Neural cell (in vitro differentiated cells): ENCODE results near the gene GSE1. TPM values are rescaled to one million over a fixed set of nuclear protein-coding genes. Genes with fewer than 3 reads are reported as not detected.

Experiments used
- H2AFZ ChIP-seq: fragments of 200-600, 300-800 bp; sonication (generic), shearing (Covaris generic); 2 replicates; pipeline ENCODE4 v1.6.0; 2014; ENCODE audit warnings: low read depth, mild to moderate bottlenecking, antibody characterized with exemption, low read length, moderate library complexity
- H3F3A ChIP-seq: fragments of 200-600 bp; shearing (Covaris generic); 2 replicates; pipeline ENCODE4 v1.6.1; 2016; ENCODE audit warnings: mild to moderate bottlenecking, moderate library complexity, mixed read lengths, antibody characterized with exemption, low read length; ENCODE audit not compliant: insufficient read depth, poor library complexity, severe bottlenecking
- H3K27ac ChIP-seq: fragments of 200-600, 300-800 bp; sonication (generic), shearing (Covaris generic); 2 replicates; pipeline ENCODE4 v1.5.1; 2014; ENCODE audit warnings: mild to moderate bottlenecking, low read length, moderate library complexity
- H3K27me3 ChIP-seq: fragments of 300-800, 200-600 bp; sonication (generic), shearing (Covaris generic); 2 replicates; pipeline ENCODE4 v1.6.0; 2014; ENCODE audit warnings: mild to moderate bottlenecking, low read depth, low read length, moderate library complexity; ENCODE audit not compliant: insufficient read depth
- H3K36me3 ChIP-seq: fragments of 300-800, 200-600 bp; sonication (generic), shearing (Covaris generic); 2 replicates; pipeline ENCODE4 v1.5.1; 2014; ENCODE audit warnings: mild to moderate bottlenecking, antibody characterized with exemption, low read length, moderate library complexity; ENCODE audit not compliant: insufficient read depth
- H3K4me2 ChIP-seq: fragments of 300-800, 200-600 bp; sonication (generic), shearing (Covaris generic); 2 replicates; pipeline ENCODE4 v1.6.0; 2014; ENCODE audit warnings: mild to moderate bottlenecking, low read length
- H3K4me3 ChIP-seq: fragments of 300-800, 200-600 bp; sonication (generic), shearing (Covaris generic); 2 replicates; pipeline ENCODE4 v1.5.1; 2014; ENCODE audit warnings: mild to moderate bottlenecking, low read length, moderate library complexity
- H3K79me2 ChIP-seq: fragments of 200-600 bp; shearing (Covaris generic); replicated peaks from 2 replicates; pipeline ENCODE4 v1.6.0; 2014; ENCODE audit warnings: mild to moderate bottlenecking, low read length, moderate library complexity; ENCODE audit not compliant: insufficient read depth
- H3K9ac ChIP-seq: fragments of 300-800, 200-600 bp; sonication (generic), shearing (Covaris generic); 2 replicates; pipeline ENCODE4 v1.6.1; 2016; ENCODE audit warnings: mild to moderate bottlenecking, low read length, mixed read lengths
- H3K9me2 ChIP-seq: fragments of 200-600 bp; shearing (Covaris generic); 2 replicates; pipeline ENCODE4 v1.6.1; 2016; ENCODE audit warnings: mild to moderate bottlenecking, low read length, mixed read lengths; ENCODE audit not compliant: insufficient read depth
- H3K9me3 ChIP-seq: fragments of 200-600, 300-800 bp; sonication (generic), shearing (Covaris generic); 2 replicates; pipeline ENCODE4 v1.6.1; 2016; ENCODE audit warnings: mild to moderate bottlenecking, mixed run types, low read length, moderate library complexity, mixed read lengths
- H4K20me1 ChIP-seq: fragments of 200-600 bp; shearing (Covaris generic); 2 replicates; pipeline ENCODE4 v1.6.1; 2016; ENCODE audit warnings: mild to moderate bottlenecking, mixed run types; ENCODE audit not compliant: insufficient read depth
- EZH2 ChIP-seq: fragments of 200-600, 300-800 bp; shearing (Covaris generic), sonication (generic); IDR thresholded peaks from 2 replicates; pipeline ENCODE4 v1.6.1; 2014; ENCODE audit warnings: antibody characterized with exemption, low read length, borderline replicate concordance, mild to moderate bottlenecking; ENCODE audit not compliant: insufficient read depth, poor library complexity, severe bottlenecking
- MXI1 ChIP-seq: fragments of 450-650 bp; conservative IDR thresholded peaks from 2 replicates; pipeline ENCODE4 v1.6.1; 2014; ENCODE audit warnings: antibody characterized with exemption, mild to moderate bottlenecking; ENCODE audit not compliant: poor library complexity, severe bottlenecking
- polyA plus RNA-seq: library from polyadenylated mRNA; depleted of rRNA; stranded (reverse); fragments of >200 nt; gene quantifications from 2 replicates; pipeline ENCODE4 v1.2.3, GENCODE V29; 2014
- TF ChIP-seq, protein P1 (sequence below): fragments of 450-650 bp; IDR thresholded peaks from 2 replicates; pipeline ENCODE4 v1.5.1; 2014; ENCODE audit warnings: antibody characterized with exemption, mild to moderate bottlenecking, moderate library complexity; ENCODE audit not compliant: poor library complexity, severe bottlenecking
- TF ChIP-seq, protein P2 (sequence below): IDR thresholded peaks from 2 replicates; pipeline ENCODE4 v1.6.1; 2012; ENCODE audit warnings: borderline replicate concordance

Gene GSE1
- polyA plus RNA-seq, 1 donor from 2014 or later, result 35.6 TPM

DNA sequence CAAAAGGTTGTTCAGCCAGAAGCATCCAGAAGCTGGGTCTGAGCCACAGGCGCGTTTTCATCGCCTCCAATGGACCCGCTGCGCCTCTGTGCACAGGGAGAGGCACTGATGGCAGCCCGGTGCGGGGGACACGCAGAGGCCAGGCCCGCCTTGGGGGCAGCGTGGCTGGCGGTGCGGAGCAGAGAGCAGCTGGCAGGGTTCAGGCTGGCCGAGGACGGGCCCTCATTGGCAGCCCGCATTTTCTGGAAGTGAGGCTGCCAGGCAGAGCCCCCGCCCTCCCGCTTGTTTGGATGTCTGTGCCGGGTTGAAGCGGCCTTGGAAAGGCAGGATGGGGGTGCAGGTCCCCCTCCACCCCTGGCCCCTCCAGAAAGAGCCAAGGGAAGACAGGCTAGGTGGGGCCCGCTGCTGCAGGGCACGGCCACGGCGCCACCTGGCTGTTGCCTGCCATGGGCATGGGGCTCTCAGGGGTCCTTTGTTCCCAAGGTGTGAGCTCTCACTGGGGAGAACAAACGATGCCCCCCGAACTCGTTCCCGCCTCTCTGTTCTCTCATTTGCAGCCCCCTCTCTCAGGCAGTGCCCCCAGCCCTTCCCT, 18.8 kb downstream of the GSE1 start:
- Histone ChIP-seq H3K27me3 (no peaks in the 10 kb centered on the region), H3F3A (peaks cover 4% of the 10 kb centered on the region), H3K9me2 (no peaks in the 10 kb centered on the region), H3K4me2 (no peak overlapping the region), H3K9me3 (no peaks in the 10 kb centered on the region), H3K9ac (no peak overlapping the region), H2AFZ (no peak overlapping the region), H3K4me3 (no peak overlapping the region), H4K20me1 (peaks cover 7% of the 10 kb centered on the region), H3K79me2 (peaks cover 68% of the 10 kb centered on the region), H3K27ac (no peak overlapping the region), H3K36me3 (no peaks in the 10 kb centered on the region)
- TF ChIP-seq, protein P1, sequence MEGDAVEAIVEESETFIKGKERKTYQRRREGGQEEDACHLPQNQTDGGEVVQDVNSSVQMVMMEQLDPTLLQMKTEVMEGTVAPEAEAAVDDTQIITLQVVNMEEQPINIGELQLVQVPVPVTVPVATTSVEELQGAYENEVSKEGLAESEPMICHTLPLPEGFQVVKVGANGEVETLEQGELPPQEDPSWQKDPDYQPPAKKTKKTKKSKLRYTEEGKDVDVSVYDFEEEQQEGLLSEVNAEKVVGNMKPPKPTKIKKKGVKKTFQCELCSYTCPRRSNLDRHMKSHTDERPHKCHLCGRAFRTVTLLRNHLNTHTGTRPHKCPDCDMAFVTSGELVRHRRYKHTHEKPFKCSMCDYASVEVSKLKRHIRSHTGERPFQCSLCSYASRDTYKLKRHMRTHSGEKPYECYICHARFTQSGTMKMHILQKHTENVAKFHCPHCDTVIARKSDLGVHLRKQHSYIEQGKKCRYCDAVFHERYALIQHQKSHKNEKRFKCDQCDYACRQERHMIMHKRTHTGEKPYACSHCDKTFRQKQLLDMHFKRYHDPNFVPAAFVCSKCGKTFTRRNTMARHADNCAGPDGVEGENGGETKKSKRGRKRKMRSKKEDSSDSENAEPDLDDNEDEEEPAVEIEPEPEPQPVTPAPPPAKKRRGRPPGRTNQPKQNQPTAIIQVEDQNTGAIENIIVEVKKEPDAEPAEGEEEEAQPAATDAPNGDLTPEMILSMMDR, result peak; percentile 20
- TF ChIP-seq EZH2, result no peak

DNA sequence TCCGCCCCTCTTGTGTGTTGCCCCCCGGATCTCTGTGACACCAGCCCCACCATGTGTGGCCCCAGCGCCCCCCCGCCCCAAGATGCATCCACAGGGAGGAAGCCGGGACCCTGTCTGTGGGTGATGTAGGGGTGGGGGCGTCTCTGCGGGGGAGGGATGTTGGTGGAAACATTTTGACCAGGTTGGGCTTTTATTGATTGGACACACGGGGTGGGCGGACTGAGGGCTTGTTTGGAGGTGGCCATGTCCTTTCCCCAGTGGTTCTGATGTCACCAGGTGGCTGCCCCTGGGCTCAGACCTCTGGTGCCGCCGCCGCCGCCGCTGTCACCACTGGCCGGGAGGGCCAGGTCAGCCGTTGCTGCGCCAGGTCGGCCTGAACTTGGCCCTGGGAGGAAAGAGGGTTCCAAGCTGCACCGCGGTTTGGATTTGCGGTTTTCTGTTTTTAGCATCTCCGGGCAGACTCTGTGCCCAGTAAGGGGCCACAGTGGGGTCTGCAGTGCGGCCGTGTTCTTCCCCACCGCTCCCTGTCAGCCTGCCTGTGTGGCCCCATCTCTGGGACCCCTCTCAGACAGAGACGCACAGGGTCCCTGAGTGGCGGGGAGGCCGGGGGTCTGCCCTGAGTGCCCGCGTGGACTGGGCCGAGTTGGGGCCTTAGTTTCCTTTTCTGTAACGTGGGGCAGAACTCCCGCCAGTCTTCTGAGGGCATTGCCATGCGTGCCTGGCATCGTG, 19.8 kb downstream of the GSE1 start:
- H3F3A ChIP-seq, result no peaks in the 10 kb centered on the region
- H4K20me1 ChIP-seq, result peaks cover 5% of the 10 kb centered on the region
- TF ChIP-seq, protein P2, sequence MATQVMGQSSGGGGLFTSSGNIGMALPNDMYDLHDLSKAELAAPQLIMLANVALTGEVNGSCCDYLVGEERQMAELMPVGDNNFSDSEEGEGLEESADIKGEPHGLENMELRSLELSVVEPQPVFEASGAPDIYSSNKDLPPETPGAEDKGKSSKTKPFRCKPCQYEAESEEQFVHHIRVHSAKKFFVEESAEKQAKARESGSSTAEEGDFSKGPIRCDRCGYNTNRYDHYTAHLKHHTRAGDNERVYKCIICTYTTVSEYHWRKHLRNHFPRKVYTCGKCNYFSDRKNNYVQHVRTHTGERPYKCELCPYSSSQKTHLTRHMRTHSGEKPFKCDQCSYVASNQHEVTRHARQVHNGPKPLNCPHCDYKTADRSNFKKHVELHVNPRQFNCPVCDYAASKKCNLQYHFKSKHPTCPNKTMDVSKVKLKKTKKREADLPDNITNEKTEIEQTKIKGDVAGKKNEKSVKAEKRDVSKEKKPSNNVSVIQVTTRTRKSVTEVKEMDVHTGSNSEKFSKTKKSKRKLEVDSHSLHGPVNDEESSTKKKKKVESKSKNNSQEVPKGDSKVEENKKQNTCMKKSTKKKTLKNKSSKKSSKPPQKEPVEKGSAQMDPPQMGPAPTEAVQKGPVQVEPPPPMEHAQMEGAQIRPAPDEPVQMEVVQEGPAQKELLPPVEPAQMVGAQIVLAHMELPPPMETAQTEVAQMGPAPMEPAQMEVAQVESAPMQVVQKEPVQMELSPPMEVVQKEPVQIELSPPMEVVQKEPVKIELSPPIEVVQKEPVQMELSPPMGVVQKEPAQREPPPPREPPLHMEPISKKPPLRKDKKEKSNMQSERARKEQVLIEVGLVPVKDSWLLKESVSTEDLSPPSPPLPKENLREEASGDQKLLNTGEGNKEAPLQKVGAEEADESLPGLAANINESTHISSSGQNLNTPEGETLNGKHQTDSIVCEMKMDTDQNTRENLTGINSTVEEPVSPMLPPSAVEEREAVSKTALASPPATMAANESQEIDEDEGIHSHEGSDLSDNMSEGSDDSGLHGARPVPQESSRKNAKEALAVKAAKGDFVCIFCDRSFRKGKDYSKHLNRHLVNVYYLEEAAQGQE, result no peak
- TF ChIP-seq MXI1, result no peak
- TF ChIP-seq, protein P1, result no peak
- no peaks in the 10 kb centered on the region for H3K27me3 ChIP-seq
- no peaks in the 10 kb centered on the region for H3K9me3 ChIP-seq
- H3K27ac ChIP-seq, result no peak overlapping the region
- no peak overlapping the region for H3K4me2 ChIP-seq
- H3K36me3 ChIP-seq, result no peaks in the 10 kb centered on the region
- peaks cover 60% of the 10 kb centered on the region for H3K79me2 ChIP-seq
- H3K9me2 ChIP-seq, result no peaks in the 10 kb centered on the region
- H2AFZ ChIP-seq, result no peak overlapping the region
- H3K9ac ChIP-seq, result no peak overlapping the region
- H3K4me3 ChIP-seq, result no peak overlapping the region
